Keratinocyte (primary cell): ENCODE results near the gene MINK1.

Source experiments
- EZH2 ChIP-seq: IDR thresholded peaks from one replicate; pipeline ENCODE4 v1.6.1; 2012; ENCODE audit warnings: inconsistent platforms, mild to moderate bottlenecking, low read length, moderate library complexity
- TF ChIP-seq, protein P1 (sequence below), 3 experiments: IDR thresholded peaks in 1 of 3; conservative IDR thresholded peaks in 1 of 3; optimal IDR thresholded peaks in 1 of 3; 2 replicates in 2 of 3; 3 replicates in 1 of 3; pipeline versions ENCODE3 to v1.5.1; 2011; ENCODE audit warnings: low read length in 3 of 3, mild to moderate bottlenecking in 3 of 3, moderate library complexity in 2 of 3, control low read depth in 1 of 3, inconsistent platforms in 1 of 3; ENCODE audit not compliant: insufficient read depth in 2 of 3; ENCODE audit errors: extremely low read depth in 1 of 3

DNA sequence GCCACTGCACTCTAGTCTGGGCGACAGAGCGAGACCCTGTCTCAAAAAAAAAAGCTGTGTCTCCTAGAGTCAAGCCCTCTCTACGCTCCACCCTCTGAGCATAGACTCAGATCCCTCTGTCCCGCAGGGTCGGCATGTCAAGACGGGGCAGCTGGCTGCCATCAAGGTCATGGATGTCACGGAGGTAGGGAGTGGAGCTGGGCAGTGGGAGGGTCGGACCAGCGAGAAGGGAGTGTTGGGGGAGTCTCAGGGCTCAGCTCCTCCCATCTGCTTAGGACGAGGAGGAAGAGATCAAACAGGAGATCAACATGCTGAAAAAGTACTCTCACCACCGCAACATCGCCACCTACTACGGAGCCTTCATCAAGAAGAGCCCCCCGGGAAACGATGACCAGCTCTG lies 47.7 kb downstream of the MINK1 start:
- TF ChIP-seq, protein P1, sequence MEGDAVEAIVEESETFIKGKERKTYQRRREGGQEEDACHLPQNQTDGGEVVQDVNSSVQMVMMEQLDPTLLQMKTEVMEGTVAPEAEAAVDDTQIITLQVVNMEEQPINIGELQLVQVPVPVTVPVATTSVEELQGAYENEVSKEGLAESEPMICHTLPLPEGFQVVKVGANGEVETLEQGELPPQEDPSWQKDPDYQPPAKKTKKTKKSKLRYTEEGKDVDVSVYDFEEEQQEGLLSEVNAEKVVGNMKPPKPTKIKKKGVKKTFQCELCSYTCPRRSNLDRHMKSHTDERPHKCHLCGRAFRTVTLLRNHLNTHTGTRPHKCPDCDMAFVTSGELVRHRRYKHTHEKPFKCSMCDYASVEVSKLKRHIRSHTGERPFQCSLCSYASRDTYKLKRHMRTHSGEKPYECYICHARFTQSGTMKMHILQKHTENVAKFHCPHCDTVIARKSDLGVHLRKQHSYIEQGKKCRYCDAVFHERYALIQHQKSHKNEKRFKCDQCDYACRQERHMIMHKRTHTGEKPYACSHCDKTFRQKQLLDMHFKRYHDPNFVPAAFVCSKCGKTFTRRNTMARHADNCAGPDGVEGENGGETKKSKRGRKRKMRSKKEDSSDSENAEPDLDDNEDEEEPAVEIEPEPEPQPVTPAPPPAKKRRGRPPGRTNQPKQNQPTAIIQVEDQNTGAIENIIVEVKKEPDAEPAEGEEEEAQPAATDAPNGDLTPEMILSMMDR (optimal IDR thresholded peaks at IDR 0.05 in 1 of 3, IDR thresholded peaks at IDR 0.05 in 1 of 3, conservative IDR thresholded peaks at IDR 0.05 in 1 of 3; ENCODE audit: extremely low read depth in 1 of 3, insufficient read depth in 2 of 3, low read length in 3 of 3) = no peak
- TF ChIP-seq EZH2 = no peak
